Measurements from ENCODE around the gene STYK1.
"Not testable (repeated sequence)": the region's sequence is repeated elsewhere in the genome, so short reads cannot be mapped to it uniquely, and the experiment has no call there.

Gene STYK1

GRCh38 chr12:10572021-10572490 is 101.8 kb downstream of the STYK1 start:
- not testable (repeated sequence) for H3K27me3 ChIP-seq (ENCODE audit: control insufficient read depth in 1 of 2, insufficient read depth in 2 of 2, low read length in 2 of 2); H3K9me3 ChIP-seq (ENCODE audit: control insufficient read depth in 2 of 2, low read length in 2 of 2); H3K27ac ChIP-seq (ENCODE audit: low read length); H3K36me3 ChIP-seq (ENCODE audit: control insufficient read depth in 2 of 2, insufficient read depth in 2 of 2, low read length in 2 of 2); H3K9ac ChIP-seq (ENCODE audit: low read length in 2 of 2); H3K4me3 ChIP-seq (ENCODE audit: low read length in 2 of 2); H3K4me1 ChIP-seq (ENCODE audit: control insufficient read depth, insufficient read depth, low read length)

GRCh38 chr12:10571141-10571540 is 102.7 kb downstream of the STYK1 start:
- H3K4me3 ChIP-seq (ENCODE audit: low read length in 2 of 2) = no peak overlapping the region
- no peak overlapping the region for H3K27ac ChIP-seq (ENCODE audit: low read length)
- H3K36me3 ChIP-seq (ENCODE audit: control insufficient read depth in 2 of 2, insufficient read depth in 2 of 2, low read length in 2 of 2) = no peaks in the 10 kb centered on the region
- H3K27me3 ChIP-seq (ENCODE audit: control insufficient read depth in 1 of 2, insufficient read depth in 2 of 2, low read length in 2 of 2) = peaks cover 5% of the 10 kb centered on the region in 2 donors
- H3K9ac ChIP-seq (ENCODE audit: low read length in 2 of 2) = no peak overlapping the region
- H3K4me1 ChIP-seq (ENCODE audit: control insufficient read depth, insufficient read depth, low read length) = no peaks in the 10 kb centered on the region
- H3K9me3 ChIP-seq (ENCODE audit: control insufficient read depth in 2 of 2, low read length in 2 of 2) = no peaks in the 10 kb centered on the region
